ENCODE results near the gene ACTRT3. TPM values are rescaled to one million over a fixed set of nuclear protein-coding genes. Genes with fewer than 3 reads are reported as not detected.
"Not testable (repeated sequence)": the region's sequence is repeated elsewhere in the genome, so short reads cannot be mapped to it uniquely, and the experiment has no call there.

The ACTRT3 gene
- total RNA-seq, 2 donors from 2014 or later = 0.26 to 0.46 TPM

GRCh38 chr3:169764312-169764881, 5.0 kb downstream of the ACTRT3 start:
- Mint-ChIP-seq H3K36me3 (ENCODE audit: insufficient read depth in 2 of 2) (peaks cover 2 to 3% of the 10 kb centered on the region in 2 donors), H3K4me1 (ENCODE audit: low read depth) (peaks cover 24% of the 10 kb centered on the region), H3K9me3 (peaks cover 0 to 2% of the 10 kb centered on the region in 2 donors), H3K4me3 (peak overlapping the region; percentile 92 to 97), H3K27ac (peak overlapping the region; percentile 98), H3K27me3 (ENCODE audit: low read depth) (no peaks in the 10 kb centered on the region)
- ATAC-seq (replicated peaks in 1 of 2) (peak; percentile 35 to 41), DNase-seq (peak; percentile 58 to 66)

- Mint-ChIP-seq H3K4me3 (no peak overlapping the region), H3K27ac (no peak overlapping the region)
- DNase-seq = no peak
These were observed 8.9 kb downstream of the ACTRT3 start for GRCh38 chr3:169760479-169760878.

GRCh38 chr3:169759256-169759655, 10.1 kb downstream of the ACTRT3 start:
- Mint-ChIP-seq H3K27me3 (ENCODE audit: low read depth) (no peaks in the 10 kb centered on the region), H3K36me3 (ENCODE audit: insufficient read depth in 2 of 2) (peaks cover 0 to 2% of the 10 kb centered on the region in 2 donors), H3K27ac (peak overlapping the region; percentile 29), H3K4me3 (peak overlapping the region in 1 of 2 donors; percentile 31), H3K9me3 (peaks cover 0 to 2% of the 10 kb centered on the region in 2 donors), H3K4me1 (ENCODE audit: low read depth) (peaks cover 25% of the 10 kb centered on the region)
- DNase-seq (peak in 1 of 2 donors; percentile 10), ATAC-seq (replicated peaks in 1 of 2) (peak; percentile 89 to 90)

More at GRCh38 chr3:169760479-169760878, 8.9 kb downstream of the ACTRT3 start:
- Mint-ChIP-seq H3K4me1 (ENCODE audit: low read depth) (peaks cover 33% of the 10 kb centered on the region), H3K9me3 (peaks cover 0 to 2% of the 10 kb centered on the region in 2 donors), H3K36me3 (ENCODE audit: insufficient read depth in 2 of 2) (peaks cover 2 to 3% of the 10 kb centered on the region in 2 donors), H3K27me3 (ENCODE audit: low read depth) (no peaks in the 10 kb centered on the region)
- ATAC-seq (replicated peaks in 1 of 2) = no peak

GRCh38 chr3:169758359-169758994, 10.9 kb downstream of the ACTRT3 start:
- peaks cover 0 to 2% of the 10 kb centered on the region in 2 donors for H3K9me3 Mint-ChIP-seq
- DNase-seq (no peak), ATAC-seq (replicated peaks in 1 of 2) (no peak)
- H3K27me3 Mint-ChIP-seq (ENCODE audit: low read depth) = no peaks in the 10 kb centered on the region
- no peak overlapping the region for H3K4me3 Mint-ChIP-seq
- no peaks in the 10 kb centered on the region for H3K36me3 Mint-ChIP-seq (ENCODE audit: insufficient read depth in 2 of 2)
- no peak overlapping the region for H3K27ac Mint-ChIP-seq
- peaks cover 18% of the 10 kb centered on the region for H3K4me1 Mint-ChIP-seq (ENCODE audit: low read depth)

GRCh38 chr3:169755488-169755887, 13.9 kb downstream of the ACTRT3 start:
- no peak for DNase-seq
- H3K27ac Mint-ChIP-seq = no peak overlapping the region
- H3K4me1 Mint-ChIP-seq (ENCODE audit: low read depth) = peaks cover 18% of the 10 kb centered on the region
- H3K9me3 Mint-ChIP-seq = peaks cover 0 to 2% of the 10 kb centered on the region in 2 donors
- H3K36me3 Mint-ChIP-seq (ENCODE audit: insufficient read depth in 2 of 2) = no peaks in the 10 kb centered on the region
- peaks cover 7% of the 10 kb centered on the region for H3K27me3 Mint-ChIP-seq (ENCODE audit: low read depth)
- no peak for ATAC-seq (replicated peaks in 1 of 2)
- no peak overlapping the region for H3K4me3 Mint-ChIP-seq

- peaks cover 14% of the 10 kb centered on the region for H3K4me1 Mint-ChIP-seq (ENCODE audit: low read depth)
- no peak overlapping the region for H3K27ac Mint-ChIP-seq
- no peak for DNase-seq
- no peak overlapping the region for H3K4me3 Mint-ChIP-seq
- H3K9me3 Mint-ChIP-seq = peaks cover 0 to 2% of the 10 kb centered on the region in 2 donors
- no peaks in the 10 kb centered on the region for H3K36me3 Mint-ChIP-seq (ENCODE audit: insufficient read depth in 2 of 2)
- ATAC-seq (replicated peaks in 1 of 2) = no peak
- H3K27me3 Mint-ChIP-seq (ENCODE audit: low read depth) = peaks cover 7% of the 10 kb centered on the region
These were observed 14.7 kb downstream of the ACTRT3 start for GRCh38 chr3:169754711-169755110.

GRCh38 chr3:169751875-169752274, 17.5 kb downstream of the ACTRT3 start:
- Mint-ChIP-seq H3K27ac (no peak overlapping the region), H3K4me3 (no peak overlapping the region), H3K4me1 (ENCODE audit: low read depth) (peaks cover 10% of the 10 kb centered on the region), H3K27me3 (ENCODE audit: low read depth) (peaks cover 27% of the 10 kb centered on the region), H3K9me3 (peaks cover 0 to 2% of the 10 kb centered on the region in 2 donors), H3K36me3 (ENCODE audit: insufficient read depth in 2 of 2) (no peaks in the 10 kb centered on the region)
- ATAC-seq (replicated peaks in 1 of 2) = no peak
- DNase-seq = no peak

- peaks cover 36% of the 10 kb centered on the region for H3K27me3 Mint-ChIP-seq (ENCODE audit: low read depth)
These were observed 18.7 kb downstream of the ACTRT3 start for GRCh38 chr3:169750665-169751064.

GRCh38 chr3:169748670-169749069, 20.7 kb downstream of the ACTRT3 start:
- DNase-seq (no peak), ATAC-seq (replicated peaks in 1 of 2) (peak; percentile 92 to 96)
- Mint-ChIP-seq H3K27me3 (ENCODE audit: low read depth) (peaks cover 36% of the 10 kb centered on the region), H3K4me3 (no peak overlapping the region), H3K36me3 (ENCODE audit: insufficient read depth in 2 of 2) (no peaks in the 10 kb centered on the region), H3K9me3 (no peaks in the 10 kb centered on the region), H3K27ac (no peak overlapping the region), H3K4me1 (ENCODE audit: low read depth) (peaks cover 17% of the 10 kb centered on the region)

More at GRCh38 chr3:169750665-169751064, 18.7 kb downstream of the ACTRT3 start:
- Mint-ChIP-seq H3K4me1 (ENCODE audit: low read depth) (peaks cover 10% of the 10 kb centered on the region), H3K9me3 (no peaks in the 10 kb centered on the region), H3K27ac (no peak overlapping the region), H3K4me3 (no peak overlapping the region), H3K36me3 (ENCODE audit: insufficient read depth in 2 of 2) (no peaks in the 10 kb centered on the region)
- no peak for ATAC-seq (replicated peaks in 1 of 2)
- DNase-seq = no peak

GRCh38 chr3:169746924-169747323, 22.4 kb downstream of the ACTRT3 start:
- no peak for ATAC-seq (replicated peaks in 1 of 2)

GRCh38 chr3:169744366-169745054, 24.9 kb downstream of the ACTRT3 start:
- Mint-ChIP-seq H3K4me3 (no peak overlapping the region), H3K4me1 (ENCODE audit: low read depth) (peaks cover 17% of the 10 kb centered on the region), H3K9me3 (no peaks in the 10 kb centered on the region), H3K27ac (no peak overlapping the region), H3K27me3 (ENCODE audit: low read depth) (peaks cover 29% of the 10 kb centered on the region), H3K36me3 (ENCODE audit: insufficient read depth in 2 of 2) (no peaks in the 10 kb centered on the region)
- ATAC-seq (replicated peaks in 1 of 2) (no peak), DNase-seq (no peak)

More at GRCh38 chr3:169746924-169747323, 22.4 kb downstream of the ACTRT3 start:
- no peaks in the 10 kb centered on the region for H3K9me3 Mint-ChIP-seq
- no peak for DNase-seq
- no peaks in the 10 kb centered on the region for H3K36me3 Mint-ChIP-seq (ENCODE audit: insufficient read depth in 2 of 2)
- no peak overlapping the region for H3K4me3 Mint-ChIP-seq
- no peak overlapping the region for H3K27ac Mint-ChIP-seq
- H3K4me1 Mint-ChIP-seq (ENCODE audit: low read depth) = peaks cover 17% of the 10 kb centered on the region
- H3K27me3 Mint-ChIP-seq (ENCODE audit: low read depth) = peaks cover 32% of the 10 kb centered on the region

GRCh38 chr3:169739067-169739466, 30.3 kb downstream of the ACTRT3 start:
- H3K27me3 Mint-ChIP-seq (ENCODE audit: low read depth) = no peaks in the 10 kb centered on the region
- no peaks in the 10 kb centered on the region for H3K4me1 Mint-ChIP-seq (ENCODE audit: low read depth)
- peaks cover 0 to 4% of the 10 kb centered on the region in 2 donors for H3K36me3 Mint-ChIP-seq (ENCODE audit: insufficient read depth in 2 of 2)
- H3K27ac Mint-ChIP-seq = no peak overlapping the region
- H3K9me3 Mint-ChIP-seq = peaks cover 7 to 15% of the 10 kb centered on the region in 2 donors
- no peak overlapping the region for H3K4me3 Mint-ChIP-seq
- ATAC-seq (replicated peaks in 1 of 2) (no peak), DNase-seq (no peak)

GRCh38 chr3:169731857-169732256, 37.5 kb downstream of the ACTRT3 start:
- Mint-ChIP-seq H3K27me3 (ENCODE audit: low read depth) (peaks cover 25% of the 10 kb centered on the region), H3K9me3 (peaks cover 10 to 16% of the 10 kb centered on the region in 2 donors), H3K36me3 (ENCODE audit: insufficient read depth in 2 of 2) (peaks cover 0 to 10% of the 10 kb centered on the region in 2 donors)
- not testable (repeated sequence) for H3K27ac Mint-ChIP-seq; ATAC-seq (replicated peaks in 1 of 2); H3K4me1 Mint-ChIP-seq (ENCODE audit: low read depth); DNase-seq; H3K4me3 Mint-ChIP-seq
